HEK293 (cell line): Measurements from ENCODE around the gene IBA57.
A peak's percentile ranks its signal among the peaks of the same experiment; 100 is the strongest.

ENCODE experiments used
- CTCF ChIA-PET: fragments of 350-600 bp; formaldehyde crosslinking; extraction: SDS; loops from one replicate; lab custom pipeline; 2021; ENCODE audit warnings: antibody characterized with exemption; lab: Yijun Ruan, JAX
- POLR2A ChIA-PET: fragments of 300-600 bp; formaldehyde crosslinking; extraction: SDS; loops from one replicate; lab custom pipeline; 2020; ENCODE audit warnings: antibody characterized with exemption, inconsistent platforms; lab: Yijun Ruan, JAX
- H3K27ac ChIP-seq: fragments of 200-500 bp; sonication (Bioruptor generic); 2 replicates; pipeline ENCODE4 v1.5.1; 2014; ENCODE audit warnings: low read depth, low read length, control low read depth, inconsistent platforms; ENCODE audit errors: extremely low read depth
- H3K36me3 ChIP-seq, 2 experiments: fragments of 200-500 bp in 1 of 2; sonication (Bioruptor generic) in 1 of 2; 1 replicate in 1 of 2; 2 replicates in 1 of 2; pipeline ENCODE4 v1.5.1; 2014 to 2017; ENCODE audit warnings: inconsistent platforms in 2 of 2, low read length in 2 of 2; ENCODE audit not compliant: control insufficient read depth in 2 of 2, insufficient read depth in 1 of 2
- H3K4me1 ChIP-seq: fragments of 200-500 bp; sonication (Bioruptor generic); 2 replicates; pipeline ENCODE4 v1.5.1; 2014; ENCODE audit warnings: mild to moderate bottlenecking, low read length, inconsistent platforms; ENCODE audit not compliant: control insufficient read depth, insufficient read depth
- H3K4me3 ChIP-seq: 2 replicates; pipeline ENCODE4 v1.5.1; 2011; ENCODE audit warnings: low read depth, mild to moderate bottlenecking, control low read depth, low read length, moderate library complexity
- H3K9me3 ChIP-seq: fragments of 200-500 bp; sonication (Bioruptor generic); 2 replicates; pipeline ENCODE4 v1.5.1; 2014; ENCODE audit warnings: low read depth, low read length, inconsistent platforms; ENCODE audit not compliant: control insufficient read depth, insufficient read depth
- BCL11B ChIP-seq: fragments of 450-650 bp; formaldehyde crosslinking; IDR thresholded peaks from 2 replicates; pipeline ENCODE4 v1.5.1; 2016; ENCODE audit warnings: low read depth, missing biosample characterization, missing genetic modification characterization
- ELK4 ChIP-seq: IDR thresholded peaks from 2 replicates; pipeline ENCODE4 v1.6.1; 2011; ENCODE audit warnings: mild to moderate bottlenecking, low read depth, low read length, borderline replicate concordance
- GLIS2 ChIP-seq: fragments of 450-650 bp; formaldehyde crosslinking; IDR thresholded peaks from 2 replicates; pipeline ENCODE4 v1.5.1; 2016; ENCODE audit warnings: missing biosample characterization, missing genetic modification characterization
- KLF10 ChIP-seq: fragments of 450-650 bp; IDR thresholded peaks from 2 replicates; pipeline ENCODE4 v1.5.1; 2018; ENCODE audit warnings: missing biosample characterization, mild to moderate bottlenecking, missing genetic modification characterization
- KLF17 ChIP-seq: fragments of 450-650 bp; formaldehyde crosslinking; IDR thresholded peaks from 2 replicates; pipeline ENCODE4 v1.5.1; 2016; ENCODE audit warnings: missing biosample characterization, missing genetic modification characterization
- OSR2 ChIP-seq: fragments of 450-650 bp; formaldehyde crosslinking; IDR thresholded peaks from 2 replicates; pipeline ENCODE4 v1.5.1; 2016; ENCODE audit warnings: missing biosample characterization, missing genetic modification characterization
- REST ChIP-seq: fragments of 450-650 bp; formaldehyde crosslinking; IDR thresholded peaks from 2 replicates; pipeline ENCODE4 v1.5.1; 2016; ENCODE audit warnings: missing biosample characterization, missing genetic modification characterization
- SP2 ChIP-seq: fragments of 450-650 bp; formaldehyde crosslinking; IDR thresholded peaks from 2 replicates; pipeline ENCODE4 v1.5.1; 2016; ENCODE audit warnings: missing biosample characterization, missing genetic modification characterization
- SP7 ChIP-seq: fragments of 450-650 bp; formaldehyde crosslinking; IDR thresholded peaks from 2 replicates; pipeline ENCODE4 v1.5.1; 2016; ENCODE audit warnings: missing biosample characterization, missing genetic modification characterization
- TRIM28 ChIP-seq: IDR thresholded peaks from 2 replicates; pipeline ENCODE4 v1.6.1; 2011; ENCODE audit warnings: low read length, control low read depth, borderline replicate concordance
- WT1 ChIP-seq: fragments of 450-650 bp; formaldehyde crosslinking; IDR thresholded peaks from 2 replicates; pipeline ENCODE4 v1.5.1; 2016; ENCODE audit warnings: missing biosample characterization, missing genetic modification characterization
- ZBTB21 ChIP-seq: fragments of 450-650 bp; formaldehyde crosslinking; IDR thresholded peaks from 2 replicates; pipeline ENCODE4 v1.5.1; 2017; ENCODE audit warnings: missing biosample characterization, missing genetic modification characterization
- ZFHX2 ChIP-seq: fragments of 450-650 bp; formaldehyde crosslinking; conservative IDR thresholded peaks from 2 replicates; pipeline ENCODE4 v1.5.1; 2016; ENCODE audit warnings: missing biosample characterization, missing genetic modification characterization
- ZNF132 ChIP-seq: fragments of 450-650 bp; formaldehyde crosslinking; IDR thresholded peaks from 2 replicates; pipeline ENCODE4 v1.5.1; 2017; ENCODE audit warnings: missing biosample characterization, missing genetic modification characterization, borderline replicate concordance
- ZNF133 ChIP-seq: fragments of 450-650 bp; formaldehyde crosslinking; IDR thresholded peaks from 2 replicates; pipeline ENCODE4 v1.5.1; 2016; ENCODE audit warnings: missing biosample characterization, missing genetic modification characterization
- ZNF146 ChIP-seq: fragments of 450-650 bp; formaldehyde crosslinking; IDR thresholded peaks from 2 replicates; pipeline ENCODE4 v1.5.1; 2016; ENCODE audit warnings: missing biosample characterization, missing genetic modification characterization
- ZNF274 ChIP-seq, 2 experiments: fragments of 200-500 bp in 1 of 2; fragments of 450-650 bp in 1 of 2; sonication (Bioruptor generic) in 1 of 2; formaldehyde crosslinking in 1 of 2; IDR thresholded peaks; 2 replicates each; pipeline versions ENCODE4 v1.5.1 to v1.6.1; 2014 to 2016; ENCODE audit warnings: borderline replicate concordance in 1 of 2, inconsistent platforms in 1 of 2, low read length in 1 of 2, missing biosample characterization in 1 of 2, missing genetic modification characterization in 1 of 2
- ZNF354C ChIP-seq: fragments of 450-650 bp; formaldehyde crosslinking; IDR thresholded peaks from 2 replicates; pipeline ENCODE4 v1.5.1; 2016; ENCODE audit warnings: missing biosample characterization, missing genetic modification characterization, low read depth, borderline replicate concordance
- ZNF366 ChIP-seq: fragments of 450-650 bp; formaldehyde crosslinking; conservative IDR thresholded peaks from 2 replicates; pipeline ENCODE4 v1.5.1; 2016; ENCODE audit warnings: missing biosample characterization, missing genetic modification characterization
- ZNF529 ChIP-seq: fragments of 450-650 bp; formaldehyde crosslinking; IDR thresholded peaks from 2 replicates; pipeline ENCODE4 v1.5.1; 2017; ENCODE audit warnings: missing genetic modification characterization, missing biosample characterization; ENCODE audit not compliant: insufficient replicate concordance
- ZNF530 ChIP-seq: fragments of 450-650 bp; formaldehyde crosslinking; IDR thresholded peaks from 2 replicates; pipeline ENCODE4 v1.5.1; 2016; ENCODE audit warnings: low read depth, missing biosample characterization, missing genetic modification characterization
- ZNF549 ChIP-seq: fragments of 450-650 bp; IDR thresholded peaks from 2 replicates; pipeline ENCODE4 v1.5.1; 2018; ENCODE audit warnings: missing biosample characterization, missing genetic modification characterization, mild to moderate bottlenecking, inconsistent platforms, moderate library complexity
- TF ChIP-seq, protein P1 (sequence below): fragments of 450-650 bp; formaldehyde crosslinking; IDR thresholded peaks from 2 replicates; pipeline ENCODE4 v1.5.1; 2016; ENCODE audit warnings: missing biosample characterization, missing genetic modification characterization
- TF ChIP-seq, protein P2 (sequence below): fragments of 450-650 bp; formaldehyde crosslinking; conservative IDR thresholded peaks from 2 replicates; pipeline ENCODE4 v1.5.1; 2016; ENCODE audit warnings: low read depth, missing biosample characterization, missing genetic modification characterization

The IBA57 gene

DNA sequence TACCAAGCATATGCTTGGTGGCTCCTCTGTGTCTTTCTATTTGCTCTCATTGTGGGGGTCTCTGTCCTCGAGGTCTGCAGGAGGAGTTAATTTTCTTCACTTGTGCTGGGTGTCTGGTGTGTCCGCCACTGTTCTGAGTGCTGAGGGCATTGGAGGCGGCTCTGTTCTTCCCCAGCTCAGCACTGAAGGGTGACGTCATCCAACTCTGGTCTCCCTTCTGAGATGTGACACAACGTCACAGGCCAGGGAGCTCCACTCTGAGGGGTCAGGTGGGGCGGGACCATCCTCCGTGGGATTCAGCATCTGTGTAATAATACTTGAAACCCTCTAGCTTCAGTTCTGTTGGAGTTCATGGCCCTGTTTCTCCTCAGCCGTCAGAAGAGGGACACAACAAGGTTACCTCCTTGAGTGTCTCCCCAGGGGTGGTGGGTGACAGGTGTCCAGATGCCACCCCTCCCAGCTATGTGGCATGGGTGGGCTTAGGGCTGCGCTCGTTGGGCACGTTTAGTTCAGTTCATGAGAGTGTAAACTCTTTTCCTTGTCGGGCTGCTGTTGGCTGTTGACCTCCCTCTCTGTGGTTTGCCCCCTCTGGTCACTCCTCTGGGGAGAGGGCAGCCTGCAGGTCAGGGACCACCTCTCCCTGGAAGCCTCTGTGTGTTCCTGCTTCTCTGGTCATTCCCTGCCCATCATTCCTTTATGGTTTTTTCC, 3.1 kb downstream of the IBA57 start:
- ChIA-PET CTCF (interaction anchor here (0.7 to 6.1 kb wide), 3 partner anchors 18 to 346 kb away, joined by 3 to 50 read pairs (median 3); no protein-coding TSS in a partner anchor), POLR2A (interaction anchor here (0.6 kb wide), 1 partner anchor 238 kb away, joined by 11 read pairs; the partner anchor contains the start of gene TRIM11)
- Histone ChIP-seq H3K4me3 (no peak overlapping the region), H3K4me1 (peaks cover 4% of the 10 kb centered on the region), H3K36me3 (peaks cover 0 to 3% of the 10 kb centered on the region in 2 experiments; a peak in 1 of 3 replicates), H3K27ac (no peak overlapping the region), H3K9me3 (no peaks in the 10 kb centered on the region)
- no peak for TF ChIP-seq ZNF354C (tag by site-specific recombination)
- TF ChIP-seq SP7 = 0 out of 2 replicates have a peak, but pooled peaks have one; percentile 34
- no peak for TF ChIP-seq TRIM28
- peak; percentile 43; the same call in 1 of the 2 replicates for TF ChIP-seq KLF17 (tag by site-specific recombination)
- no peak for TF ChIP-seq ZNF133 (tag by site-specific recombination)
- TF ChIP-seq, protein P1, sequence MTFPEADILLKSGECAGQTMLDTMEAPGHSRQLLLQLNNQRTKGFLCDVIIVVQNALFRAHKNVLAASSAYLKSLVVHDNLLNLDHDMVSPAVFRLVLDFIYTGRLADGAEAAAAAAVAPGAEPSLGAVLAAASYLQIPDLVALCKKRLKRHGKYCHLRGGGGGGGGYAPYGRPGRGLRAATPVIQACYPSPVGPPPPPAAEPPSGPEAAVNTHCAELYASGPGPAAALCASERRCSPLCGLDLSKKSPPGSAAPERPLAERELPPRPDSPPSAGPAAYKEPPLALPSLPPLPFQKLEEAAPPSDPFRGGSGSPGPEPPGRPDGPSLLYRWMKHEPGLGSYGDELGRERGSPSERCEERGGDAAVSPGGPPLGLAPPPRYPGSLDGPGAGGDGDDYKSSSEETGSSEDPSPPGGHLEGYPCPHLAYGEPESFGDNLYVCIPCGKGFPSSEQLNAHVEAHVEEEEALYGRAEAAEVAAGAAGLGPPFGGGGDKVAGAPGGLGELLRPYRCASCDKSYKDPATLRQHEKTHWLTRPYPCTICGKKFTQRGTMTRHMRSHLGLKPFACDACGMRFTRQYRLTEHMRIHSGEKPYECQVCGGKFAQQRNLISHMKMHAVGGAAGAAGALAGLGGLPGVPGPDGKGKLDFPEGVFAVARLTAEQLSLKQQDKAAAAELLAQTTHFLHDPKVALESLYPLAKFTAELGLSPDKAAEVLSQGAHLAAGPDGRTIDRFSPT (tag by site-specific recombination) = no peak
- peak; percentile 71 for TF ChIP-seq ZBTB21 (tag by site-specific recombination)
- TF ChIP-seq ZNF146 = no peak
- no peak for TF ChIP-seq ZNF274 (IDR thresholded peaks at IDR 0.05; ENCODE audit: low read length)
- TF ChIP-seq ZNF274 (tag by site-specific recombination; IDR thresholded peaks at IDR 0.05; ENCODE audit: borderline replicate concordance) = no peak
- TF ChIP-seq, protein P2, sequence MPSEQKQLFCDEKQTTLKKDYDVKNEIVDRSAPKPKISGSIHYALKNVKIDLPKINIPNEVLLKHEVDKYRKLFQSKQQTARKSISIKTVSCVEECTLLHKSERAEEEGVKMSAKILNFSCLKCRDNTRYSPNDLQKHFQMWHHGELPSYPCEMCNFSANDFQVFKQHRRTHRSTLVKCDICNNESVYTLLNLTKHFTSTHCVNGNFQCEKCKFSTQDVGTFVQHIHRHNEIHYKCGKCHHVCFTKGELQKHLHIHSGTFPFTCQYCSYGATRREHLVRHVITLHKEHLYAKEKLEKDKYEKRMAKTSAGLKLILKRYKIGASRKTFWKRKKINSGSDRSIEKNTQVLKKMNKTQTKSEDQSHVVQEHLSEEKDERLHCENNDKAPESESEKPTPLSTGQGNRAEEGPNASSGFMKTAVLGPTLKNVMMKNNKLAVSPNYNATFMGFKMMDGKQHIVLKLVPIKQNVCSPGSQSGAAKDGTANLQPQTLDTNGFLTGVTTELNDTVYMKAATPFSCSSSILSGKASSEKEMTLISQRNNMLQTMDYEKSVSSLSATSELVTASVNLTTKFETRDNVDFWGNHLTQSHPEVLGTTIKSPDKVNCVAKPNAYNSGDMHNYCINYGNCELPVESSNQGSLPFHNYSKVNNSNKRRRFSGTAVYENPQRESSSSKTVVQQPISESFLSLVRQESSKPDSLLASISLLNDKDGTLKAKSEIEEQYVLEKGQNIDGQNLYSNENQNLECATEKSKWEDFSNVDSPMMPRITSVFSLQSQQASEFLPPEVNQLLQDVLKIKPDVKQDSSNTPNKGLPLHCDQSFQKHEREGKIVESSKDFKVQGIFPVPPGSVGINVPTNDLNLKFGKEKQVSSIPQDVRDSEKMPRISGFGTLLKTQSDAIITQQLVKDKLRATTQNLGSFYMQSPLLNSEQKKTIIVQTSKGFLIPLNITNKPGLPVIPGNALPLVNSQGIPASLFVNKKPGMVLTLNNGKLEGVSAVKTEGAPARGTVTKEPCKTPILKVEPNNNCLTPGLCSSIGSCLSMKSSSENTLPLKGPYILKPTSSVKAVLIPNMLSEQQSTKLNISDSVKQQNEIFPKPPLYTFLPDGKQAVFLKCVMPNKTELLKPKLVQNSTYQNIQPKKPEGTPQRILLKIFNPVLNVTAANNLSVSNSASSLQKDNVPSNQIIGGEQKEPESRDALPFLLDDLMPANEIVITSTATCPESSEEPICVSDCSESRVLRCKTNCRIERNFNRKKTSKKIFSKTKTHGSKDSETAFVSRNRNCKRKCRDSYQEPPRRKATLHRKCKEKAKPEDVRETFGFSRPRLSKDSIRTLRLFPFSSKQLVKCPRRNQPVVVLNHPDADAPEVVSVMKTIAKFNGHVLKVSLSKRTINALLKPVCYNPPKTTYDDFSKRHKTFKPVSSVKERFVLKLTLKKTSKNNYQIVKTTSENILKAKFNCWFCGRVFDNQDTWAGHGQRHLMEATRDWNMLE = no peak
- TF ChIP-seq ELK4 = no peak
- TF ChIP-seq KLF10 = no peak
- TF ChIP-seq BCL11B = no peak
- no peak for TF ChIP-seq ZNF530 (tag by site-specific recombination)
- TF ChIP-seq OSR2 (tag by site-specific recombination) = no peak
- no peak for TF ChIP-seq ZNF366 (tag by site-specific recombination)
- TF ChIP-seq ZFHX2 = 0 out of 2 replicates have a peak, but pooled peaks have one; percentile 6
- TF ChIP-seq ZNF549 (tag by site-specific recombination) = no peak
- TF ChIP-seq SP2 (tag by site-specific recombination) = no peak
- no peak for TF ChIP-seq ZNF132 (tag by site-specific recombination)
- no peak for TF ChIP-seq WT1 (tag by site-specific recombination)
- no peak for TF ChIP-seq ZNF529
- TF ChIP-seq GLIS2 (tag by site-specific recombination) = peak; percentile 40; the same call in 1 of the 2 replicates
- TF ChIP-seq REST (tag by site-specific recombination) = no peak
